Sigmoid colon (tissue), 7 donors: ENCODE results near the gene PABPC3. TPM values are rescaled to one million over a fixed set of nuclear protein-coding genes. Genes with fewer than 3 reads are reported as not detected.

Experiments used
- DNase-seq: peaks from one replicate; pipeline ENCODE4 v3.0.0-alpha.2; 2019
- H3K27ac ChIP-seq, 4 donors: fragments of 200-600 bp; sonication (generic); one replicate each; pipeline ENCODE4 v1.5.1; 2016 to 2019; ENCODE audit warnings: mild to moderate bottlenecking in 1 of 4
- H3K27me3 ChIP-seq, 3 donors: fragments of 200-600 bp; sonication (generic); one replicate each; pipeline ENCODE4 v1.5.1; 2019; ENCODE audit warnings: mild to moderate bottlenecking in 1 of 3
- H3K36me3 ChIP-seq, 4 donors: fragments of 200-600 bp; sonication (generic); one replicate each; pipeline ENCODE4 v1.5.1; 2016 to 2019
- H3K4me1 ChIP-seq, 4 donors: fragments of 200-600 bp; sonication (generic); one replicate each; pipeline ENCODE4 v1.5.1; 2017 to 2019
- H3K4me3 ChIP-seq, 4 donors: fragments of 200-600 bp; sonication (generic); one replicate each; pipeline ENCODE4 v1.5.1; 2017 to 2019; ENCODE audit warnings: mild to moderate bottlenecking in 2 of 4, moderate library complexity in 1 of 4
- H3K9me3 ChIP-seq, 4 donors: fragments of 200-600 bp in 3 of 4; sonication (generic) in 3 of 4; one replicate each; pipeline versions ENCODE4 v1.5.1 to v1.6.1; 2013 to 2019
- CTCF ChIP-seq, 4 experiments: fragments of 450-650 bp in 3 of 4; fragments of 200-600 bp in 1 of 4; IDR thresholded peaks; one replicate each; pipeline ENCODE4 v1.5.1; 2016 to 2019; ENCODE audit warnings: antibody characterized with exemption in 4 of 4, mild to moderate bottlenecking in 3 of 4, moderate library complexity in 2 of 4
- EP300 ChIP-seq, 4 donors: sonication (generic); formaldehyde crosslinking; IDR thresholded peaks; one replicate each; pipeline ENCODE4 v1.6.1; 2017; ENCODE audit warnings: antibody characterized with exemption in 4 of 4
- POLR2A ChIP-seq, 2 donors: fragments of 450-650 bp; IDR thresholded peaks; one replicate each; pipeline ENCODE4 v1.6.1; 2016; ENCODE audit warnings: antibody characterized with exemption in 2 of 2, mild to moderate bottlenecking in 2 of 2, moderate library complexity in 2 of 2
- POLR2AphosphoS5 ChIP-seq, 4 donors: sonication (generic); formaldehyde crosslinking; IDR thresholded peaks; one replicate each; pipeline ENCODE4 v1.6.1; 2017; ENCODE audit warnings: antibody characterized with exemption in 4 of 4
- WGBS, 2 donors: extraction: QIAGEN DNeasy Blood & Tissue Kit; methylation state at CpG; one replicate each; pipeline ENCODE4 v1.1.7; 2013; 5-methylcytosine and 5-hydroxymethylcytosine counted together
- intact Hi-C: fragments of 100-400 bp; cut with DNase I; formaldehyde crosslinking; loops from one replicate; pipeline ENCODE4 v1.15.1; 2023
- polyA plus RNA-seq, 3 donors: library from polyadenylated mRNA; stranded (reverse); fragments of 200-250 nt; gene quantifications; one replicate each; pipeline ENCODE4 v1.2.3, GENCODE V29; 2013
- total RNA-seq, 4 donors: library from RNA; depleted of rRNA; stranded (reverse); fragments of >200 nt; gene quantifications; one replicate each; pipeline ENCODE4 v1.1.0, GENCODE V29; 2016
- donor health status: healthy with polysubstance abuse.
- donor health status: Bipolar disorder and iron deficiency.
- donor health status: healthy.

PABPC3 gene
- total and polyA plus RNA-seq, 7 donors = under 0.01 to 0.16 (median 0.10) TPM; not detected in 4

- Histone ChIP-seq H3K4me3 (no peak overlapping the region), H3K27ac (no peak overlapping the region), H3K9me3 (peaks cover 0 to 3% (median 0%) of the 10 kb centered on the region in 4 donors), H3K4me1 (no peaks in the 10 kb centered on the region), H3K27me3 (no peaks in the 10 kb centered on the region), H3K36me3 (no peaks in the 10 kb centered on the region)
- TF ChIP-seq EP300 (IDR thresholded peaks at IDR 0.05) = no peak
- no peak for TF ChIP-seq POLR2A (IDR thresholded peaks at IDR 0.05)
- no peak for TF ChIP-seq CTCF (IDR thresholded peaks at IDR 0.05)
- TF ChIP-seq POLR2AphosphoS5 (IDR thresholded peaks at IDR 0.05) = no peak
- WGBS, 2 donors = 81 to 85% methylated on average over 1 of the region's 1 CpG
- intact Hi-C loops = no loop called here
- DNase-seq = no peak
These were observed 36.8 kb upstream of the PABPC3 start for GRCh38 chr13:25059166-25059565.

DNA sequence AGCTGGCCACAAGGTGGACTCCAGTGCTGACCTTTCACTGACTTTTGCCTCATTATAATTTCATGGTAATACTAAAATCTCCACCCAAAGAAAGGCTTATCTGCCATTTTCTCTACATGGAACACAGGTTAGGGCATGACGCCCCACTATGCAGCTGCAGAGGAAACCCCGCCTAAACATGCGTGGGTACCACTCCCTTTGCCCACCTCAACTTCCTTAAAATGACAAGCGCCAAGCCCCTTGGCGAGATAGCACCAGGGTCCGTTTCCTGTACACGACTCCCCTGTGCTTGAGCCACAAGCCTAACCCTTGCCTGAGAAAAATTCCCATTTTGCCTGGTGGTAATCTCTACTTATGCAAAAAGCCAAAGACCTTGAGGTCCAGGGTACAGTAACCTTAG, 36.0 kb upstream of the PABPC3 start:
- intact Hi-C loops = no loop called here

DNA sequence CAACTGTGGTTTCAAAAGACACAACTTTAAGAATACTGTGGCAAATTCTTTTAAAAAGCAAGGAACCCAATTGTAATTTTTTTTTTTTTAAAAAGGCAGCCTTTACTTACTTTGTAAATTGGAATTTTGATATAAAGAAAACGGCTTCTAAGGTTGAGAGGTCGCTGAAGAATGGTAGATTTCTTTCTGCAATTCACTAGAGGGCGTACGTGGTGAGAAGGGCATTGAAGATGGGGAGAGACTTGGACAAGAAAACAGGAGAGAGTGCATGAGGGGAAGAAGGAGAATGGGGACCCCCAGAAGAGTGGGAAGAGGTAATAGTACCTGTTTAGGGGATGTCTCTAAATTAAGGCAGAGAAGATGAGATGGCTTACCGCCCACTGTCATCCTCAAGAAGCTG, 33.5 kb upstream of the PABPC3 start:
- Histone ChIP-seq H3K9me3 (peaks cover 0 to 3% (median 0%) of the 10 kb centered on the region in 4 donors), H3K36me3 (no peaks in the 10 kb centered on the region), H3K27me3 (peaks cover 0 to 3% (median 0%) of the 10 kb centered on the region in 3 donors), H3K4me3 (no peak overlapping the region), H3K4me1 (no peaks in the 10 kb centered on the region), H3K27ac (no peak overlapping the region)
- intact Hi-C loops = no loop called here
- no peak for DNase-seq
- TF ChIP-seq POLR2AphosphoS5 (IDR thresholded peaks at IDR 0.05) (no peak), POLR2A (IDR thresholded peaks at IDR 0.05) (no peak), CTCF (IDR thresholded peaks at IDR 0.05) (no peak), EP300 (IDR thresholded peaks at IDR 0.05) (no peak)
- 75 to 82% methylated on average over 5 of the region's 5 CpGs for WGBS, 2 donors

More for the DNA sequence above, 36.0 kb upstream of the PABPC3 start:
- 56 to 76% methylated on average over 7 of the region's 7 CpGs for WGBS, 2 donors
- H3K27ac ChIP-seq = no peak overlapping the region
- H3K36me3 ChIP-seq = no peaks in the 10 kb centered on the region
- TF ChIP-seq POLR2AphosphoS5 (IDR thresholded peaks at IDR 0.05) (no peak), EP300 (IDR thresholded peaks at IDR 0.05) (no peak), POLR2A (IDR thresholded peaks at IDR 0.05) (no peak), CTCF (IDR thresholded peaks at IDR 0.05) (no peak)
- H3K4me1 ChIP-seq = no peaks in the 10 kb centered on the region
- H3K4me3 ChIP-seq = no peak overlapping the region
- no peaks in the 10 kb centered on the region for H3K27me3 ChIP-seq
- no peak for DNase-seq
- peaks cover 0 to 3% (median 0%) of the 10 kb centered on the region in 4 donors for H3K9me3 ChIP-seq

- intact Hi-C loops = no loop called here
- no peak for DNase-seq
These were observed 31.5 kb upstream of the PABPC3 start for GRCh38 chr13:25064396-25064795.

More at GRCh38 chr13:25064396-25064795, 31.5 kb upstream of the PABPC3 start:
- H3K9me3 ChIP-seq = no peaks in the 10 kb centered on the region
- H3K4me3 ChIP-seq = no peak overlapping the region
- H3K36me3 ChIP-seq = no peaks in the 10 kb centered on the region
- H3K27ac ChIP-seq = no peak overlapping the region
- TF ChIP-seq CTCF (IDR thresholded peaks at IDR 0.05) (no peak), POLR2AphosphoS5 (IDR thresholded peaks at IDR 0.05) (no peak), POLR2A (IDR thresholded peaks at IDR 0.05) (no peak), EP300 (IDR thresholded peaks at IDR 0.05) (no peak)
- peaks cover 0 to 4% (median 0%) of the 10 kb centered on the region in 3 donors for H3K27me3 ChIP-seq
- H3K4me1 ChIP-seq = no peaks in the 10 kb centered on the region
